Activated T-cell treated with anti-CD3 and anti-CD28 coated beads, Interleukin-2, amount 50 U/mL, for 4 hours (primary cell): ENCODE data around the gene CLDN19. TPM values are rescaled to one million over a fixed set of nuclear protein-coding genes. Genes with fewer than 3 reads are reported as not detected.

Experiments
- ATAC-seq, 2 donors: fragments of 200-7000 bp; cut with Tn5 transposase; one replicate each; pipeline ENCODE4 v1.10.0; 2021
- DNase-seq: peaks from one replicate; pipeline ENCODE4 v3.0.0-alpha.2; 2020
- H3K27me3 Mint-ChIP-seq: one replicate; pipeline ENCODE4 v1.8.0; 2021; ENCODE audit warnings: low read depth, mixed read lengths
- H3K36me3 Mint-ChIP-seq: one replicate; pipeline ENCODE4 v1.8.0; 2022; ENCODE audit warnings: mixed read lengths; ENCODE audit not compliant: insufficient read depth
- H3K4me1 Mint-ChIP-seq: one replicate; pipeline ENCODE4 v1.8.0; 2021; ENCODE audit warnings: low read depth, mixed read lengths
- H3K4me3 Mint-ChIP-seq: one replicate; pipeline ENCODE4 v1.8.0; 2021; ENCODE audit warnings: mild to moderate bottlenecking, moderate library complexity, mixed read lengths
- H3K9me3 Mint-ChIP-seq: one replicate; pipeline ENCODE4 v1.8.0; 2021; ENCODE audit warnings: mixed read lengths
- total RNA-seq, 3 donors: library from RNA; stranded (reverse); gene quantifications; one replicate each; pipeline ENCODE4 v1.2.1, GENCODE V29; 2021

The CLDN19 gene
- total RNA-seq, 3 donors from 2014 or later: not detected

DNA sequence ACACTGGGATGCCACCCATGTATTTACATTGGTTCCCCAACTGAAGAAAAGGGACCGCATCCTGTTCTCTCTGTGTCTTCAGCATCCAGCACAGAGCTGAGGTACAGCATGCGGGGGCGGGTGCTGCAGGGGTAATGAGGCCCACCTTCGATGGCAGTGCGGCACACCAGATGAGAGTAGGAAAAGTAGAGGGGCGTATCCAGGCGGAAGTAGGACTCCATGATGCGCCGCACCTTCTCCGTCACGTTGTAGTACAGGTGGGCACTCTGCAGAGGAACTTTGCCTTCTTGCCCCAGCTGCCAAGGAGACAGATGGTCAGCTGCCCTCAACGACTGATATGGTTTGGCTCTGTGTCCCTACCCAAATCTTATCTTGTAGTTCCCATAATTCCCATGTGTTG, 10.0 kb upstream of the CLDN19 start:
- H3K4me3 Mint-ChIP-seq: no peak overlapping the region
- H3K4me1 Mint-ChIP-seq: no peaks in the 10 kb centered on the region
- no peaks in the 10 kb centered on the region for H3K9me3 Mint-ChIP-seq
- peaks cover 47% of the 10 kb centered on the region for H3K36me3 Mint-ChIP-seq
- no peaks in the 10 kb centered on the region for H3K27me3 Mint-ChIP-seq
- ATAC-seq (no peak), DNase-seq (no peak)

DNA sequence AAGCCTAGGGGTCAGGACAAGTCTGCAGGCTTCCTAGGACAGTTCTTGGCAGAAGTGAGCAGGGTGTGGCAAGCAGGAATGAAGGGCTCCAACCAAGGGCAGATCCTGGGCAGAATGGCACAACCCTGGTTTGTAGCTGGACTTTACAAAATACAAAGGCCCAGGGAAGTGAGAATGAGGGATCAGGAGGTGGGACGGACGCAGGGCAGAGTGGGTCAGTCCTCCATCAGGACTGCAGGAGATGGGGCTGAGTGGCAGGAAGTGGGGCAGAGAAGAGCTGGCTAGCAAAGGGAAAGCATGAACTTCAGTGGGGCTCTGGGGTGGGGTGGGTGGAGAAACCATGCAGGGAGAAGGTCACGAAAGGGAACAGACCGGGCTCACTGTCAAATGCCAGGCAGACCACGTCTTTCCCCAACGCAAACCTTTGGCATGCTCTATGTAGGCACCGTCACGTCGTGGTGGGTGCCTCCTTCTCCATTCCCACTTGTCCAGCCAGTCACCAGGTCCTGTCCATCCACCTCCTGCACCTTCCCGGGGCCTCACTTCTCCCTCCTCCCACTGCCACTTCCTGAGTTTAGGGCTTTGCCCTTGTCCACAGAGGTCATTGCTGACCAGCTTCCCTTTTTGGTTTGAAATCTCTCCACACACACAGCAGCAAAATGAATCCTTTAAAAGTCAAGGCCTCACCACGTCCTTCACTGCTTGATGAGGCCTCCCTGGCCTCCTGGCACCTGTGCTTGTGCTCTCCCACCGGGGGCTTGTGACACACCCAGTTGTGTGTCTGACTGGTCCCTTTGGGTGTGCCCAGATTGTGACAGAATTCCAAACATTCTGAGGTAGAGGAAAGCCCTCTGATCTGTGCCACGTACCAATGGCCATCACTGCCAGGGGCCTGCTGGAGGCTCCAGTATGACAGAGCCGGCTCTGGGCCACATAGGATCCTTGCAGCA, 8.7 kb upstream of the CLDN19 start:
- peaks cover 38% of the 10 kb centered on the region for H3K36me3 Mint-ChIP-seq
- H3K9me3 Mint-ChIP-seq: no peaks in the 10 kb centered on the region
- H3K4me1 Mint-ChIP-seq: no peaks in the 10 kb centered on the region
- no peak overlapping the region for H3K4me3 Mint-ChIP-seq
- ATAC-seq (no peak), DNase-seq (no peak)
- H3K27me3 Mint-ChIP-seq: no peaks in the 10 kb centered on the region

GRCh38 chr1:42748021-42748420, 8.0 kb upstream of the CLDN19 start:
- no peak overlapping the region for H3K4me3 Mint-ChIP-seq
- DNase-seq: no peak
- H3K36me3 Mint-ChIP-seq: peaks cover 34% of the 10 kb centered on the region
- no peaks in the 10 kb centered on the region for H3K9me3 Mint-ChIP-seq
- H3K27me3 Mint-ChIP-seq: no peaks in the 10 kb centered on the region
- ATAC-seq: no peak
- no peaks in the 10 kb centered on the region for H3K4me1 Mint-ChIP-seq

DNA sequence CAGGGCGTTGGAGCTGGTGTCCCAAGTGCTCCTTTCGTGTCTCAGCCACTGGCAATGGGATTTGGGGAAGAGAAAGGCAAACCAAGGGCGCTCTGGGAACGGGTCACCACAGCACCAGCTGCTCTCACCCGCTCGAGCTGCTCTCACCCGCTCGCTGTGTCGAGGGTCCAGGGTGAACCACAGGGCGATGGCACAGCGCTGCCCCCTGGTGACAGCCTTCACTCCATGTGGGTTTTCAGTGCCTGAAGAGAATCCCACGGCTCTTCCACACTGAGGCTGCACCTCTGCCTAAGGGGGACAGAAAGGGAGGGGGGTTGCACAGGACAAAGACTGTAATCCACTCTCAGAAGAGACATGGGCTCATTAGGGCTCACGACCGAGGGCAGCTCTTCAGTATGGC, 7.1 kb upstream of the CLDN19 start:
- no peaks in the 10 kb centered on the region for H3K27me3 Mint-ChIP-seq
- DNase-seq (peak; percentile 51), ATAC-seq (peak; percentile 50 to 73)
- no peaks in the 10 kb centered on the region for H3K9me3 Mint-ChIP-seq
- peaks cover 25% of the 10 kb centered on the region for H3K36me3 Mint-ChIP-seq
- H3K4me3 Mint-ChIP-seq: no peak overlapping the region
- H3K4me1 Mint-ChIP-seq: no peaks in the 10 kb centered on the region

DNA sequence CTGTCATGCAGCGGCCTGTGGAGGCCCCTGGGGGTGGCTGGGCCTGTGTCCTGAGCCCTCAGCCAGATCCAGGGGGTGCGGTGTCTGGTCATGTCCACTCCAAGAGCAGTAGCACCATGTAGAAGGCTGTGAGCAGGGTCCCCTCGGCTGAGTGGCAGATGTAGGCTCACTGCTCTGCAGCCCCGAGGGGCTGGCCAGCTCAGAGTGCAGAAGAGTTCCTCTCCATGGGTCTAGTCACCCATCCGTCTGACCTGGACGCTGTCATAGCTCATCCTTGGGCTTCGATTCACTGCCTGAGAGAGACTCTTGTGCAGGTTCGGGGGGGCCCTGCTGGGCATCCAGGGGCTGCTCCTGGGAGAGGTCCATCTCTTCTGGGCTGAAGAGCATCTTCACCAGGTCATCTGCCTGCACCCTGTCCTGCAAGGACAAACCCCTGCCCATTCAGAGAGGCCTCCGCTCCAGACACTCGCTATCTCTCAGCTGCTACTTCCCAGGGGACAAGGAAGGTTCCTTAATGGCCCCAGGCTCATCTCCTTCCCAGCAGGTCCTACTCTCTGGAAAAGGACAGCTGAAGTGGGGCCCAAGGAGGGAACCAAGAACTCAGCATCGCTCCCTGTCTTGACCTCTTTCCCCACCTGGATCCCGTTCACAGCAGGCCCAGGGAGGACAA, 6.5 kb upstream of the CLDN19 start:
- no peak for DNase-seq
- Mint-ChIP-seq H3K4me1 (no peaks in the 10 kb centered on the region), H3K4me3 (no peak overlapping the region), H3K36me3 (peaks cover 21% of the 10 kb centered on the region), H3K9me3 (no peaks in the 10 kb centered on the region), H3K27me3 (no peaks in the 10 kb centered on the region)
- ATAC-seq: no peak

- no peak for DNase-seq
- Mint-ChIP-seq H3K27me3 (no peaks in the 10 kb centered on the region), H3K36me3 (peaks cover 20% of the 10 kb centered on the region), H3K4me1 (no peaks in the 10 kb centered on the region), H3K4me3 (no peak overlapping the region), H3K9me3 (no peaks in the 10 kb centered on the region)
- no peak for ATAC-seq
Measured at GRCh38 chr1:42745851-42746250, 5.8 kb upstream of the CLDN19 start.

GRCh38 chr1:42744148-42744413, 4.0 kb upstream of the CLDN19 start:
- Mint-ChIP-seq H3K27me3 (no peaks in the 10 kb centered on the region), H3K36me3 (peaks cover 9% of the 10 kb centered on the region)
- ATAC-seq: no peak

GRCh38 chr1:42743317-42744147, 3.5 kb upstream of the CLDN19 start:
- ATAC-seq (no peak), DNase-seq (no peak)
- no peaks in the 10 kb centered on the region for H3K27me3 Mint-ChIP-seq
- H3K4me1 Mint-ChIP-seq: no peaks in the 10 kb centered on the region
- H3K4me3 Mint-ChIP-seq: no peak overlapping the region
- H3K9me3 Mint-ChIP-seq: no peaks in the 10 kb centered on the region
- H3K36me3 Mint-ChIP-seq: peaks cover 9% of the 10 kb centered on the region

More at GRCh38 chr1:42744148-42744413, 4.0 kb upstream of the CLDN19 start:
- DNase-seq: no peak
- Mint-ChIP-seq H3K4me3 (no peak overlapping the region), H3K9me3 (no peaks in the 10 kb centered on the region), H3K4me1 (no peaks in the 10 kb centered on the region)

DNA sequence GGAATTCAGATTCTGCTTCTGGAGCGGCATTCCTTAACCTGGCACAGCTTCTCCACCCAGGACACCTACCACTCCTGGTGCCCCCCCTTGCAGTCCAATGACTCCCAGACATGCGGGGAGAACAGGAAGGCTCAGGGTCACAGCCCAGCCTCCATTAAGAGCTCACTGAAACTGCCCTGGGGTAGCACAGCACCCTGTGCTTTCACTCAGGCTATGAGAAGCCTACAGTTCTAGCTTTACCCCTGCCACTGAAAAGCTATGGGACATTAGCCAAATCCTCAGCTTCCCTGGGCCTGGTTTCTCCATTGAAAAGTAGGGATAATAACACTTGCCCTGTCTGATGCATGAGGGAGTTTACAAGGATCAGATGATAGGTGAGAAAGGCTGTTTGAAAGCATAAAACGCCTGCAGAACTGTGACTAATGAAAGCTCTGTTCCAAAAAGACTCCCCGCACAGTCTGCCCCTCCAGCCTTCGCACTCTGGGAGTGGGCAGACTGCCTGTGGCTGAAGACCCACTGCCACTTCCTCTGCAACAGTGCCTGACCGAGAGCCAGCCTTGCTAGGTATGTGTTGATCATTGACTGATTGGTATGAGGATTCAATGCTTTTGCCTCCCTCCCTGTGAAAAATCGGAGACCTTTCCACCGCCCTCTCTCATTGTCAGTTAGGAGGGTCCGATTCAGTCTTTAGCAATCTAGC, 2.7 kb upstream of the CLDN19 start:
- DNase-seq (no peak), ATAC-seq (no peak)
- Mint-ChIP-seq H3K4me1 (no peaks in the 10 kb centered on the region), H3K4me3 (no peak overlapping the region), H3K9me3 (no peaks in the 10 kb centered on the region), H3K27me3 (no peaks in the 10 kb centered on the region), H3K36me3 (peaks cover 3% of the 10 kb centered on the region)

GRCh38 chr1:42742141-42742540, 2.1 kb upstream of the CLDN19 start:
- H3K4me1 Mint-ChIP-seq: peaks cover 3% of the 10 kb centered on the region
- peaks cover 3% of the 10 kb centered on the region for H3K36me3 Mint-ChIP-seq
- no peaks in the 10 kb centered on the region for H3K27me3 Mint-ChIP-seq
- no peaks in the 10 kb centered on the region for H3K9me3 Mint-ChIP-seq
- ATAC-seq (no peak), DNase-seq (no peak)
- H3K4me3 Mint-ChIP-seq: no peak overlapping the region

DNA sequence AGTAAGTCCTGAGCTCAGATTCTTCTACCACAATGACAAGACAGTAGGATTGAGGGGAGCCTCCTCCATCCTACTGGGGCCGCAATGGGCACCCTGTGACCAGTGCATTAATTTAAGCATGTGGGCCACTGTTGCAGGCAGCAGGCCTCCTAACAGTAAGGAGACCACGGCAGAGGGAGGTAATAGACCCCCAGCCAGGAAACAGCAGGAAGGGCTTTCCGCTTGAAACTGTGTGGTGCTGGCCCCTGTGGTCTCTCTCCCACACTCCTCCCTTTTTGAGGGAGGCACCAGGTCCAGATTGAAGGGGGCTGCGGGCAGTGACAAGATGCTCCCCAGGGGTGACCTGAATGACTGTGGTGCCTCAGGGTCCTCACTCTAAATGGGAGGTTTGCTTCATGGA, 1.7 kb upstream of the CLDN19 start:
- Mint-ChIP-seq H3K36me3 (peaks cover 3% of the 10 kb centered on the region), H3K9me3 (no peaks in the 10 kb centered on the region), H3K4me3 (no peak overlapping the region), H3K4me1 (peaks cover 5% of the 10 kb centered on the region), H3K27me3 (no peaks in the 10 kb centered on the region)
- DNase-seq (no peak), ATAC-seq (no peak)

DNA sequence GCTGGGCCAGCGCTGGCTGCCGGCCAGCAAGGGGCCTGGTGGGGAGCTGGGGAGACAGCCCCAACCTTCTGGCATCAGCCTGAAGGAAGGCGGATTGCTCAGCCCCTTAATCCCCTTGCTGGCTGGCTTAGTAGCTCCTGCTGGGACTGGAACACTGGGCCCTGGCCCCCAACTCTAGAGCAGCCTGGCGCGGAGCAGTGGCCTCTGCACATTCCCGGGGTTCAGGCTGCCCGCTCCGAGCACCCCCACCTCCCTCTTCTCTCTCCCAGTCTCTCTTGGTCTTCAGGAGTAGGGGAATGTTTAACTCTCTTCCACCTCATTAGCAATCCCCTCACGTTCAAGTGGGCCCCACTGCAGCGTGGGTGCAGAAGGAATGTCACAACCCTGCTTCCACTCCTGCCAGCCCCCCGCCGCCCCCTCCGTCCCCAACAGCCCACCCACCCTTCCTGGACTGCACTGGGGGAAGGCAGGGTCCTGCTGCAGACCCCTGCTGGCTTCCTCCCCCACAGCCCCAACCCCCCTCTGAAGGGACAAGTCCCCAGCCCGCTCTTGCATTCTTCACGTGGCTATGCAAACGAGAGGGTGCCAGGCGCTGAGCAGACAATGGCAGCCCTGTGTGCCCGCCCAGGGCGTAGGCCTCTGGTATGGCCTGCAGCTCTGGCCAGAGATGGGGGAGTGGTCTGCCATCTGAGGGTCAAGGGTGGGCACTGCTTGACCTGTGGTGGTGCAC, 980 bp upstream of the CLDN19 start:
- ATAC-seq (no peak), DNase-seq (no peak)
- Mint-ChIP-seq H3K27me3 (no peaks in the 10 kb centered on the region), H3K9me3 (no peaks in the 10 kb centered on the region), H3K4me1 (peaks cover 5% of the 10 kb centered on the region), H3K4me3 (no peak overlapping the region), H3K36me3 (peaks cover 3% of the 10 kb centered on the region)

- H3K36me3 Mint-ChIP-seq: no peaks in the 10 kb centered on the region
- no peaks in the 10 kb centered on the region for H3K9me3 Mint-ChIP-seq
- DNase-seq (no peak), ATAC-seq (no peak)
- peaks cover 5% of the 10 kb centered on the region for H3K4me1 Mint-ChIP-seq
- no peak overlapping the region for H3K4me3 Mint-ChIP-seq
- H3K27me3 Mint-ChIP-seq: no peaks in the 10 kb centered on the region
Measured at GRCh38 chr1:42738678-42739226, 1.3 kb downstream of the CLDN19 start.
